H1 (cell line): ENCODE results near the gene DCN. TPM values are rescaled to one million over a fixed set of nuclear protein-coding genes. Genes with fewer than 3 reads are reported as not detected.

Experiments
- CTCF ChIA-PET: fragments of 300-600 bp; sonication (Branson Sonifier 250); formaldehyde crosslinking; loops from one replicate; lab custom pipeline; 2021; ENCODE audit not compliant: partially characterized antibody; lab: Charles Lee
- POLR2A ChIA-PET: fragments of 300-600 bp; sonication (Branson Sonifier 250); formaldehyde crosslinking; loops from one replicate; lab custom pipeline; 2021; ENCODE audit warnings: inconsistent platforms; ENCODE audit not compliant: partially characterized antibody; lab: Charles Lee
- DNase-seq, 2 experiments: peaks; one replicate each; pipeline versions ENCODE4 v3.0.0 to v3.0.0-alpha.2; 2010 to 2022; ENCODE audit warnings: low spot score in 2 of 2, low read depth in 1 of 2, mixed read lengths in 1 of 2
- FAIRE-seq: peaks from 2 replicates; lab custom pipeline; 2011; peaks lifted over from hg19 to GRCh38; lab: Jason Lieb, UNC
- H2AFZ ChIP-seq: 2 replicates; pipeline ENCODE4 v1.8.1; 2012; ENCODE audit warnings: low read length, inconsistent platforms
- H2AK5ac ChIP-seq: 2 replicates; pipeline ENCODE4 v1.6.1; 2013; ENCODE audit warnings: low read depth, low read length
- H2BK120ac ChIP-seq: replicated peaks from 2 replicates; pipeline ENCODE3; 2013; ENCODE audit warnings: low read depth, low read length, inconsistent platforms
- H2BK12ac ChIP-seq: 2 replicates; pipeline ENCODE4 v1.6.1; 2013; ENCODE audit warnings: low read depth, low read length
- H2BK15ac ChIP-seq: 2 replicates; pipeline ENCODE4 v1.6.1; 2013; ENCODE audit warnings: low read length
- H2BK20ac ChIP-seq: 2 replicates; pipeline ENCODE4 v1.6.1; 2013; ENCODE audit warnings: low read length
- H2BK5ac ChIP-seq: 2 replicates; pipeline ENCODE4 v1.6.1; 2013; ENCODE audit warnings: low read depth, low read length
- H3K14ac ChIP-seq: 2 replicates; pipeline ENCODE4 v1.6.1; 2013; ENCODE audit warnings: inconsistent platforms; ENCODE audit not compliant: insufficient read length
- H3K18ac ChIP-seq: 2 replicates; pipeline ENCODE4 v1.6.1; 2013; ENCODE audit warnings: low read length; ENCODE audit errors: extremely low read depth
- H3K23ac ChIP-seq: 2 replicates; pipeline ENCODE4 v1.6.1; 2013; ENCODE audit warnings: inconsistent platforms; ENCODE audit not compliant: insufficient read length
- H3K23me2 ChIP-seq: 2 replicates; pipeline ENCODE4 v1.6.1; 2013; ENCODE audit warnings: low read depth, low read length
- H3K27ac ChIP-seq: 2 replicates; pipeline ENCODE4 v1.6.1; 2011; ENCODE audit warnings: low read depth, low read length, inconsistent platforms
- H3K27me3 ChIP-seq, 4 experiments: replicated peaks in 1 of 4; 1 replicate in 1 of 4; 2 replicates in 3 of 4; pipeline versions ENCODE4 v1.6.1 to v1.8.1; 2011 to 2013; ENCODE audit warnings: low read length in 3 of 4, mild to moderate bottlenecking in 3 of 4, inconsistent platforms in 2 of 4, mixed read lengths in 2 of 4, moderate library complexity in 1 of 4; ENCODE audit not compliant: control insufficient read depth in 3 of 4, insufficient read depth in 3 of 4; ENCODE audit errors: extremely low read depth in 1 of 4
- H3K36me3 ChIP-seq, 4 experiments: 2 replicates each; pipeline versions ENCODE4 v1.6.1 to v1.8.1; 2011 to 2013; ENCODE audit warnings: mild to moderate bottlenecking in 4 of 4, low read length in 3 of 4, moderate library complexity in 2 of 4, control low read depth in 1 of 4, inconsistent platforms in 1 of 4; ENCODE audit not compliant: insufficient read depth in 4 of 4, control insufficient read depth in 2 of 4
- H3K4ac ChIP-seq: replicated peaks from 2 replicates; pipeline ENCODE3; 2013; ENCODE audit warnings: low read length, low read depth, mixed read lengths, inconsistent platforms; ENCODE audit not compliant: insufficient read length
- H3K4me1 ChIP-seq, 4 experiments: replicated peaks in 1 of 4; 1 replicate in 1 of 4; 2 replicates in 3 of 4; pipeline versions ENCODE4 v1.6.1 to v1.8.1; 2011 to 2013; ENCODE audit warnings: low read length in 3 of 4, inconsistent platforms in 2 of 4, mixed read lengths in 1 of 4; ENCODE audit not compliant: insufficient read depth in 4 of 4, control insufficient read depth in 3 of 4
- H3K4me2 ChIP-seq, 2 experiments: 2 replicates each; pipeline versions ENCODE4 v1.6.1 to v1.8.1; 2011 to 2013; ENCODE audit warnings: low read depth in 2 of 2, low read length in 2 of 2, control low read depth in 1 of 2, inconsistent platforms in 1 of 2, mild to moderate bottlenecking in 1 of 2; ENCODE audit not compliant: insufficient read depth in 1 of 2
- H3K4me3 ChIP-seq, 4 experiments: fragments of 200-600, 300-600 bp in 1 of 4; sonication (generic), shearing (Covaris generic), sonication (Bioruptor Twin) in 1 of 4; 2 replicates each; pipeline versions ENCODE4 v1.5.1 to v1.8.1; 2011 to 2016; ENCODE audit warnings: low read length in 4 of 4, low read depth in 3 of 4, control low read depth in 2 of 4, inconsistent platforms in 2 of 4, mild to moderate bottlenecking in 2 of 4, mixed read lengths in 1 of 4, moderate library complexity in 1 of 4; ENCODE audit not compliant: insufficient read depth in 2 of 4; ENCODE audit errors: extremely low read depth in 1 of 4
- H3K56ac ChIP-seq: replicated peaks from 2 replicates; pipeline ENCODE3; 2013; ENCODE audit warnings: low read depth, mild to moderate bottlenecking, mixed read lengths, low read length, inconsistent platforms; ENCODE audit not compliant: insufficient read length
- H3K79me1 ChIP-seq: 2 replicates; pipeline ENCODE4 v1.6.1; 2013; ENCODE audit warnings: low read depth, low read length, control low read depth
- H3K79me2 ChIP-seq, 2 experiments: 2 replicates each; pipeline versions ENCODE4 v1.6.1 to v1.8.1; 2012 to 2013; ENCODE audit warnings: low read length in 2 of 2, mild to moderate bottlenecking in 2 of 2, inconsistent platforms in 1 of 2; ENCODE audit not compliant: insufficient read depth in 2 of 2, control insufficient read depth in 1 of 2
- H3K9ac ChIP-seq, 4 experiments: replicated peaks in 1 of 4; 1 replicate in 1 of 4; 2 replicates in 3 of 4; pipeline versions ENCODE4 v1.6.1 to v1.8.1; 2011 to 2013; ENCODE audit warnings: low read depth in 3 of 4, low read length in 3 of 4, control low read depth in 2 of 4, mild to moderate bottlenecking in 2 of 4, moderate library complexity in 2 of 4, inconsistent platforms in 1 of 4; ENCODE audit errors: extremely low read depth in 1 of 4
- H3K9me3 ChIP-seq, 2 experiments: 2 replicates each; pipeline versions ENCODE4 v1.6.1 to v1.8.1; 2012 to 2013; ENCODE audit warnings: mild to moderate bottlenecking in 2 of 2, moderate library complexity in 2 of 2, control low read depth in 1 of 2, inconsistent platforms in 1 of 2, low read depth in 1 of 2, low read length in 1 of 2, mixed read lengths in 1 of 2; ENCODE audit not compliant: insufficient read depth in 2 of 2
- H4K20me1 ChIP-seq, 2 experiments: replicated peaks in 1 of 2; 2 replicates each; pipeline versions ENCODE3 to v1.8.1; 2011 to 2013; ENCODE audit warnings: inconsistent platforms in 2 of 2, low read length in 2 of 2, mild to moderate bottlenecking in 1 of 2; ENCODE audit not compliant: insufficient read depth in 2 of 2, control insufficient read depth in 1 of 2
- H4K5ac ChIP-seq: 2 replicates; pipeline ENCODE4 v1.6.1; 2013; ENCODE audit warnings: low read length, low read depth, mixed read lengths, inconsistent platforms; ENCODE audit not compliant: insufficient read length
- H4K8ac ChIP-seq: 2 replicates; pipeline ENCODE4 v1.8.0; 2013; ENCODE audit warnings: mild to moderate bottlenecking, moderate library complexity, low read length, inconsistent platforms; ENCODE audit not compliant: insufficient read depth; ENCODE audit errors: extremely low read depth
- H4K91ac ChIP-seq: replicated peaks from 2 replicates; pipeline ENCODE3; 2013; ENCODE audit warnings: low read length, mixed read lengths, inconsistent platforms; ENCODE audit not compliant: insufficient read length
- ATF3 ChIP-seq: IDR thresholded peaks from 2 replicates; pipeline ENCODE4 v1.6.1; 2011; ENCODE audit warnings: low read depth, mild to moderate bottlenecking, low read length; ENCODE audit not compliant: insufficient read depth
- CEBPB ChIP-seq: IDR thresholded peaks from 2 replicates; pipeline ENCODE4 v1.6.1; 2012; ENCODE audit warnings: low read depth, low read length
- CHD2 ChIP-seq: IDR thresholded peaks from 2 replicates; pipeline ENCODE4 v1.6.1; 2012; ENCODE audit warnings: low read length, improper control_type of control experiment
- CTBP2 ChIP-seq: IDR thresholded peaks from 2 replicates; pipeline ENCODE4 v1.7.0; 2011; ENCODE audit warnings: borderline replicate concordance, mild to moderate bottlenecking, moderate library complexity, mixed read lengths, low read length; ENCODE audit not compliant: insufficient read depth, insufficient read length
- EGR1 ChIP-seq: IDR thresholded peaks from 2 replicates; pipeline ENCODE4 v1.6.1; 2011; ENCODE audit warnings: low read depth, low read length, borderline replicate concordance
- HDAC2 ChIP-seq, 2 experiments: fragments of 300-600 bp in 1 of 2; sonication (generic) in 1 of 2; IDR thresholded peaks; 2 replicates each; pipeline ENCODE4 v1.6.1; 2011 to 2012; ENCODE audit warnings: low read depth in 2 of 2, low read length in 2 of 2, mild to moderate bottlenecking in 2 of 2, moderate library complexity in 2 of 2, borderline replicate concordance in 1 of 2, inconsistent platforms in 1 of 2
- POU5F1 ChIP-seq: IDR thresholded peaks from 2 replicates; pipeline ENCODE4 v1.6.1; 2011; ENCODE audit warnings: low read depth, mild to moderate bottlenecking, low read length, moderate library complexity
- SIX5 ChIP-seq: IDR thresholded peaks from 2 replicates; pipeline ENCODE4 v1.6.1; 2011; ENCODE audit warnings: mild to moderate bottlenecking, low read depth, low read length
- SUZ12 ChIP-seq: fragments of 200-600 bp; sonication (generic); IDR thresholded peaks from 2 replicates; pipeline ENCODE4 v1.6.1; 2012; ENCODE audit warnings: mild to moderate bottlenecking, inconsistent platforms, low read length, moderate library complexity, mixed read lengths
- WGBS, 2 experiments: shearing (Covaris generic) in 1 of 2; methylation state at CpG; one replicate each; pipeline versions ENCODE4 v1.1.6 to v1.1.7; 2013 to 2015; ENCODE audit warnings: low lambda C conversion rate in 2 of 2, mixed read lengths in 2 of 2, inconsistent platforms in 1 of 2, low coverage in 1 of 2, missing lambda C conversion rate in 1 of 2; ENCODE audit not compliant: insufficient replicate concordance in 2 of 2, insufficient coverage in 1 of 2, insufficient read length in 1 of 2; ENCODE audit errors: extremely low coverage in 1 of 2, missing lambda C conversion rate in 1 of 2; 5-methylcytosine and 5-hydroxymethylcytosine counted together
- polyA plus RNA-seq, 7 experiments: library from polyadenylated mRNA; depleted of rRNA in 3 of 7; stranded (reverse) in 5 of 7; unstranded in 2 of 7; fragments of >200 nt in 5 of 7; fragments of 200-250 nt in 2 of 7; gene quantifications; 1 replicate in 5 of 7; 2 replicates in 1 of 7; 4 replicates in 1 of 7; pipeline versions ENCODE4 v1.2.1 to v1.2.3, GENCODE V29; 2011 to 2013; ENCODE audit warnings: missing spikeins in 2 of 7, mixed read lengths in 2 of 7
- total RNA-seq: library from RNA; stranded (reverse); fragmentation: NEBNext Ultra II Directional; extraction: Animal tissue kit (Norgen Biotek cat#: 25700); gene quantifications from 2 replicates; pipeline ENCODE4 v1.2.1, GENCODE V29; 2021

DCN gene
- total and polyA plus RNA-seq, 2 of the 8 experiments (the other 6 are each of a cell fraction or from before 2014, with no cell fraction given) = not detected

- H3K18ac ChIP-seq = no peak overlapping the region
- H4K8ac ChIP-seq = no peak overlapping the region
- H3K23me2 ChIP-seq = no peaks in the 10 kb centered on the region
- H3K23ac ChIP-seq = no peak overlapping the region
- H3K27me3 ChIP-seq = no peaks in the 10 kb centered on the region
- H2BK120ac ChIP-seq = no peak overlapping the region
- TF ChIP-seq ATF3 (no peak), EGR1 (no peak), POU5F1 (no peak), SUZ12 (no peak), CTBP2 (no peak), CHD2 (no peak), CEBPB (no peak), HDAC2 (IDR thresholded peaks at IDR 0.05; ENCODE audit: borderline replicate concordance in 1 of 2, low read depth in 2 of 2, low read length in 2 of 2) (no peak), SIX5 (no peak)
- H4K20me1 ChIP-seq = no peaks in the 10 kb centered on the region
- no peak overlapping the region for H2BK20ac ChIP-seq
- H3K79me1 ChIP-seq = no peaks in the 10 kb centered on the region
- no peak overlapping the region for H3K4me2 ChIP-seq
- H2BK5ac ChIP-seq = no peak overlapping the region
- no peak overlapping the region for H4K91ac ChIP-seq
- no peak overlapping the region for H2AFZ ChIP-seq
- no peak overlapping the region for H3K56ac ChIP-seq
- 77% methylated on average over 2 of the region's 2 CpGs; no CpG with 5 or more reads in 1 of the 2 experiments for WGBS, 2 experiments
- H2BK15ac ChIP-seq = no peak overlapping the region
- H4K5ac ChIP-seq = no peak overlapping the region
- H3K79me2 ChIP-seq = no peaks in the 10 kb centered on the region
- FAIRE-seq (no peak), DNase-seq (no peak)
- H3K36me3 ChIP-seq = no peaks in the 10 kb centered on the region
- H3K9ac ChIP-seq = no peak overlapping the region
- no peak overlapping the region for H3K4me3 ChIP-seq
- POLR2A ChIA-PET = no interaction called here
- H3K27ac ChIP-seq = no peak overlapping the region
- no peaks in the 10 kb centered on the region for H3K9me3 ChIP-seq
- no peak overlapping the region for H3K4ac ChIP-seq
- H3K4me1 ChIP-seq = no peaks in the 10 kb centered on the region
- no peak overlapping the region for H2BK12ac ChIP-seq
- no peak overlapping the region for H3K14ac ChIP-seq
- CTCF ChIA-PET = interaction anchor here (0.6 kb wide), 1 partner anchor 23 kb away, joined by 4 read pairs; no protein-coding TSS in a partner anchor
- H2AK5ac ChIP-seq = no peak overlapping the region
Observed at GRCh38 chr12:91129662-91130362, 52.8 kb downstream of the DCN start.
